Keratinocyte (primary cell): Measurements from ENCODE around the gene DHFR. TPM values are rescaled to one million over a fixed set of nuclear protein-coding genes. Genes with fewer than 3 reads are reported as not detected.

Source experiments
- DNase-seq: peaks from one replicate; pipeline ENCODE4 v3.0.0-alpha.2; 2011; ENCODE audit warnings: low read depth, missing footprints, low spot score
- FAIRE-seq: peaks from 2 replicates; lab custom pipeline; 2011; peaks lifted over from hg19 to GRCh38; lab: Jason Lieb, UNC
- H2AFZ ChIP-seq: 2 replicates; pipeline ENCODE4 v1.6.0; 2012; ENCODE audit warnings: low read length, control low read depth, inconsistent platforms; ENCODE audit not compliant: control insufficient read depth
- H3K27ac ChIP-seq: 2 replicates; pipeline ENCODE4 v1.5.1; 2011; ENCODE audit warnings: low read length; ENCODE audit not compliant: control insufficient read depth, insufficient read depth
- H3K27me3 ChIP-seq: 3 replicates; pipeline ENCODE4 v1.6.0; 2011; ENCODE audit warnings: low read length; ENCODE audit not compliant: control insufficient read depth, insufficient read depth; ENCODE audit errors: extremely low read depth
- H3K36me3 ChIP-seq, 2 experiments: 2 replicates in 1 of 2; 3 replicates in 1 of 2; pipeline ENCODE4 v1.5.1; 2011; ENCODE audit warnings: low read length in 2 of 2, mild to moderate bottlenecking in 1 of 2; ENCODE audit not compliant: control insufficient read depth in 2 of 2, insufficient read depth in 2 of 2; ENCODE audit errors: extremely low read depth in 1 of 2
- H3K4me1 ChIP-seq: 3 replicates; pipeline ENCODE4 v1.5.1; 2011; ENCODE audit warnings: low read length; ENCODE audit not compliant: control insufficient read depth, insufficient read depth; ENCODE audit errors: extremely low read depth
- H3K4me2 ChIP-seq: 3 replicates; pipeline ENCODE4 v1.6.0; 2011; ENCODE audit warnings: low read depth, low read length; ENCODE audit not compliant: control insufficient read depth, insufficient read depth; ENCODE audit errors: extremely low read depth
- H3K4me3 ChIP-seq, 3 experiments: fragments of 200-600 bp in 1 of 3; sonication (generic) in 1 of 3; 2 replicates in 2 of 3; 3 replicates in 1 of 3; pipeline ENCODE4 v1.5.1; 2011 to 2016; ENCODE audit warnings: low read length in 3 of 3, mild to moderate bottlenecking in 3 of 3, control low read depth in 2 of 3, inconsistent platforms in 1 of 3, low read depth in 1 of 3, mixed read lengths in 1 of 3, mixed run types in 1 of 3, moderate library complexity in 1 of 3; ENCODE audit not compliant: control insufficient read depth in 2 of 3, insufficient read depth in 2 of 3; ENCODE audit errors: extremely low read depth in 1 of 3
- H3K79me2 ChIP-seq: 2 replicates; pipeline ENCODE4 v1.6.0; 2012; ENCODE audit warnings: low read length; ENCODE audit not compliant: control insufficient read depth, insufficient read depth
- H3K9ac ChIP-seq: 3 replicates; pipeline ENCODE4 v1.6.0; 2011; ENCODE audit warnings: low read length; ENCODE audit not compliant: control insufficient read depth, insufficient read depth; ENCODE audit errors: extremely low read depth
- H3K9me1 ChIP-seq: 3 replicates; pipeline ENCODE4 v1.6.0; 2011; ENCODE audit warnings: low read length; ENCODE audit not compliant: control insufficient read depth, insufficient read depth; ENCODE audit errors: extremely low read depth
- H3K9me3 ChIP-seq: 2 replicates; pipeline ENCODE4 v1.5.1; 2012; ENCODE audit warnings: low read depth, low read length; ENCODE audit not compliant: control insufficient read depth
- H4K20me1 ChIP-seq: 3 replicates; pipeline ENCODE4 v1.6.0; 2011; ENCODE audit warnings: low read length; ENCODE audit not compliant: control insufficient read depth, insufficient read depth; ENCODE audit errors: extremely low read depth
- CTCF ChIP-seq, 3 experiments: IDR thresholded peaks in 1 of 3; conservative IDR thresholded peaks in 1 of 3; optimal IDR thresholded peaks in 1 of 3; 2 replicates in 2 of 3; 3 replicates in 1 of 3; pipeline versions ENCODE3 to v1.5.1; 2011; ENCODE audit warnings: low read length in 3 of 3, mild to moderate bottlenecking in 3 of 3, moderate library complexity in 2 of 3, control low read depth in 1 of 3, inconsistent platforms in 1 of 3; ENCODE audit not compliant: insufficient read depth in 2 of 3; ENCODE audit errors: extremely low read depth in 1 of 3
- EZH2 ChIP-seq: IDR thresholded peaks from one replicate; pipeline ENCODE4 v1.6.1; 2012; ENCODE audit warnings: inconsistent platforms, mild to moderate bottlenecking, low read length, moderate library complexity
- dilution Hi-C: fragments of 300-500 bp; cut with MboI; formaldehyde crosslinking; loops from one replicate; pipeline ENCODE4 v1.7.0; 2020; ENCODE audit warnings: low sequenced_read_pairs; ENCODE audit not compliant: extremely low pct_ligation_motif_present
- polyA plus RNA-seq, 5 experiments: library from polyadenylated mRNA; depleted of rRNA in 3 of 5; stranded (reverse) in 3 of 5; stranded (forward) in 1 of 5; unstranded in 1 of 5; fragments of >200 nt; gene quantifications; 1 replicate in 1 of 5; 2 replicates in 3 of 5; 3 replicates in 1 of 5; pipeline versions ENCODE4 v1.2.1 to v1.2.3, GENCODE V29; 2011 to 2012; ENCODE audit warnings: missing spikeins in 2 of 5, low read depth in 1 of 5, low replicate concordance in 1 of 5

DHFR gene
- polyA plus RNA-seq, 1 donor (not counting 4 experiments of a cell fraction or from before 2014, with no cell fraction given): 19.7 TPM

DNA sequence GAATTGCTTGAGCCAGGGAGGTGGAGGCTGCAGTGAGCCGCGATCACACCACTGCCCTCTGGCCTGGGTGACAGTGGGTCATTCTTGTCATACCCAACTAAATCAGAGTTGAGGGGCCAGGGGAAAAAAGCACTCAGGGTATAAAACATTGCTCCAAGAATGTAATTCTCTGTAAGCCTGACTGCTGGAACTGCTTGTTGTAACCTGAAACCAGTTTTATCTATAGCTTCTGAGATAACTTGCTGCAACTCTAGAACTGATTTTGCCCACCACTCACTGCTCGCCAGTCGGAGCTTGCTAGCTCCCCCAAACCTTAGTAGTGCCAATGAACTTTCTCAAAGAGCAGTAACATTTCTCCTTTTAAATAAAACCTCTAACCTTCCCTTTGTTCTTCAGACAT, 9.9 kb downstream of the DHFR start:
- TF ChIP-seq EZH2 (no peak), CTCF (optimal IDR thresholded peaks at IDR 0.05 in 1 of 3, IDR thresholded peaks at IDR 0.05 in 1 of 3, conservative IDR thresholded peaks at IDR 0.05 in 1 of 3; ENCODE audit: extremely low read depth in 1 of 3, insufficient read depth in 2 of 3, low read length in 3 of 3) (no peak)
- no peak overlapping the region for H3K27ac ChIP-seq
- dilution Hi-C loops: no loop called here
- no peaks in the 10 kb centered on the region for H3K9me1 ChIP-seq
- DNase-seq (no peak), FAIRE-seq (no peak)
- no peak overlapping the region for H3K4me2 ChIP-seq
- no peak overlapping the region for H2AFZ ChIP-seq
- H3K4me1 ChIP-seq: no peaks in the 10 kb centered on the region
- no peaks in the 10 kb centered on the region for H3K27me3 ChIP-seq
- peaks cover 0 to 12% of the 10 kb centered on the region in 2 experiments for H3K36me3 ChIP-seq
- H3K79me2 ChIP-seq: no peaks in the 10 kb centered on the region
- H4K20me1 ChIP-seq: no peaks in the 10 kb centered on the region
- H3K9me3 ChIP-seq: no peaks in the 10 kb centered on the region
- no peak overlapping the region for H3K4me3 ChIP-seq
- no peak overlapping the region for H3K9ac ChIP-seq

DNA sequence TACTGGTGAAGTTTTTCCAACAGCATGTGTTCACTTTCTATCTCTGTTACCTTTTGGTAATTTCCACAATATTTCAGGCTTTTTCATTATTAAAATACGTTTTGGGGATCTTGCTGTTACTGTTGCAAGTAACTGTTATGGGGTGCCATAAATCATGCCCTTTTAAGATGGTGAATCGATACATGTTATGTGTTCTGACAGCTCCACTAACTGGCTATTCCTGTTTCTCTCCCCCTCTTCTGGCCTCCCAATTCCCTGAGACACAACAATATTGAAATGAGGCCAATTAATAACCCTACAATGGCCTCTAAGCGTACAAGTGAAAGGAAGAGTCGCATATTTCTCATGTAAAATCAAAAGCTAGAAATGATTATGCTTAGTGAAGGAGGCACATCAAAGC, 13.4 kb downstream of the DHFR start:
- no peak overlapping the region for H2AFZ ChIP-seq
- DNase-seq (no peak), FAIRE-seq (no peak)
- H3K9me3 ChIP-seq: no peaks in the 10 kb centered on the region
- no peaks in the 10 kb centered on the region for H3K9me1 ChIP-seq
- dilution Hi-C loops: no loop called here
- H3K4me2 ChIP-seq: no peak overlapping the region
- H3K36me3 ChIP-seq: peaks cover 2 to 4% of the 10 kb centered on the region in 2 experiments
- H3K9ac ChIP-seq: no peak overlapping the region
- no peaks in the 10 kb centered on the region for H3K4me1 ChIP-seq
- no peaks in the 10 kb centered on the region for H4K20me1 ChIP-seq
- no peak overlapping the region for H3K27ac ChIP-seq
- TF ChIP-seq CTCF (optimal IDR thresholded peaks at IDR 0.05 in 1 of 3, IDR thresholded peaks at IDR 0.05 in 1 of 3, conservative IDR thresholded peaks at IDR 0.05 in 1 of 3; ENCODE audit: extremely low read depth in 1 of 3, insufficient read depth in 2 of 3, low read length in 3 of 3) (no peak), EZH2 (no peak)
- H3K27me3 ChIP-seq: no peaks in the 10 kb centered on the region
- no peak overlapping the region for H3K4me3 ChIP-seq
- H3K79me2 ChIP-seq: no peaks in the 10 kb centered on the region
